GM18873 (cell line): Measurements from ENCODE around the gene RNGTT.
"Not testable (repeated sequence)": the region's sequence is repeated elsewhere in the genome, so short reads cannot be mapped to it uniquely, and the experiment has no call there.

Experiments
- ATAC-seq: cut with Tn5 transposase; IDR thresholded peaks from one replicate; pipeline ENCODE4 v1.9.1; 2021; ENCODE audit warnings: mild to moderate bottlenecking, moderate library complexity, moderate number of reproducible peaks; ENCODE audit not compliant: unreplicated experiment, low FRiP score

Gene RNGTT

GRCh38 chr6:88869263-88870020, 94.0 kb downstream of the RNGTT start:
- ATAC-seq, result no peak

- ATAC-seq, result no peak
Observed at GRCh38 chr6:88867841-88868731, 95.3 kb downstream of the RNGTT start.

- no peak for ATAC-seq
Observed at GRCh38 chr6:88866856-88867255, 96.6 kb downstream of the RNGTT start.

- ATAC-seq, result no peak
Observed at GRCh38 chr6:88865275-88865674, 98.1 kb downstream of the RNGTT start.

- no peak for ATAC-seq
Observed at GRCh38 chr6:88864359-88865054, 98.9 kb downstream of the RNGTT start.

- ATAC-seq, result no peak
Observed at GRCh38 chr6:88860310-88860709, 103.1 kb downstream of the RNGTT start.

- no peak for ATAC-seq
Observed at GRCh38 chr6:88858455-88858854, 105.0 kb downstream of the RNGTT start.

GRCh38 chr6:88856566-88856965, 106.9 kb downstream of the RNGTT start:
- ATAC-seq, result no peak

GRCh38 chr6:88855541-88856147, 107.8 kb downstream of the RNGTT start:
- ATAC-seq, result no peak

GRCh38 chr6:88852775-88853174, 110.6 kb downstream of the RNGTT start:
- ATAC-seq, result no peak

- ATAC-seq, result no peak
Observed at GRCh38 chr6:88852000-88852399, 111.4 kb downstream of the RNGTT start.

GRCh38 chr6:88848870-88849269, 114.5 kb downstream of the RNGTT start:
- ATAC-seq, result no peak

- no peak for ATAC-seq
Observed at GRCh38 chr6:88843040-88843439, 120.4 kb downstream of the RNGTT start.

- ATAC-seq, result no peak
Observed at GRCh38 chr6:88842320-88842719, 121.1 kb downstream of the RNGTT start.

GRCh38 chr6:88840796-88841539, 122.5 kb downstream of the RNGTT start:
- ATAC-seq, result no peak

GRCh38 chr6:88840289-88840688, 123.1 kb downstream of the RNGTT start:
- ATAC-seq, result no peak

- ATAC-seq, result no peak
Observed at GRCh38 chr6:88839280-88839679, 124.1 kb downstream of the RNGTT start.

GRCh38 chr6:88835210-88835609, 128.2 kb downstream of the RNGTT start:
- no peak for ATAC-seq

- ATAC-seq, result not testable (repeated sequence)
Observed at GRCh38 chr6:88833071-88833470, 130.3 kb downstream of the RNGTT start.

GRCh38 chr6:88827599-88827998, 135.8 kb downstream of the RNGTT start:
- not testable (repeated sequence) for ATAC-seq
